CD8-positive, alpha-beta memory T cell (primary cell): ENCODE results near the gene GATA3. TPM values are rescaled to one million over a fixed set of nuclear protein-coding genes. Genes with fewer than 3 reads are reported as not detected.

Source experiments
- CTCF ChIA-PET: fragments of 350-600 bp; sonication (Branson Sonifier 250); formaldehyde crosslinking; loops from one replicate; lab custom pipeline; 2021; ENCODE audit warnings: antibody characterized with exemption; lab: Charles Lee
- POLR2A ChIA-PET: fragments of 350-600 bp; sonication (Branson Sonifier 250); formaldehyde crosslinking; loops from one replicate; lab custom pipeline; 2021; ENCODE audit warnings: antibody characterized with exemption; lab: Charles Lee
- DNase-seq, 5 donors: peaks; one replicate each; pipeline versions ENCODE4 v3.0.0 to v3.0.0-alpha.2; 2020 to 2022; ENCODE audit warnings: mixed read lengths in 1 of 5
- H3K27ac ChIP-seq: one replicate; pipeline ENCODE4 v1.7.0; 2013; ENCODE audit warnings: low read depth, mild to moderate bottlenecking, low read length, moderate library complexity
- H3K27me3 ChIP-seq: 2 replicates; pipeline ENCODE4 v1.7.0; 2013; ENCODE audit warnings: low read length, mild to moderate bottlenecking; ENCODE audit not compliant: insufficient read depth, poor library complexity, severe bottlenecking
- H3K36me3 ChIP-seq: 2 replicates; pipeline ENCODE4 v1.7.0; 2013; ENCODE audit warnings: mild to moderate bottlenecking, low read length, moderate library complexity; ENCODE audit not compliant: insufficient read depth
- H3K4me1 ChIP-seq: 2 replicates; pipeline ENCODE4 v1.7.0; 2013; ENCODE audit warnings: mild to moderate bottlenecking, low read length, moderate library complexity; ENCODE audit not compliant: insufficient read depth
- H3K4me3 ChIP-seq: 2 replicates; pipeline ENCODE4 v1.7.0; 2013; ENCODE audit warnings: mild to moderate bottlenecking, low read length
- H3K9me3 ChIP-seq: 2 replicates; pipeline ENCODE4 v1.7.0; 2013; ENCODE audit warnings: mild to moderate bottlenecking, low read length
- H3K27ac Mint-ChIP-seq, 8 donors: one replicate each; pipeline ENCODE4 v1.8.0; 2020 to 2021; ENCODE audit warnings: mixed read lengths in 8 of 8, mild to moderate bottlenecking in 6 of 8, inconsistent platforms in 3 of 8, moderate library complexity in 3 of 8
- H3K27me3 Mint-ChIP-seq, 2 donors: one replicate each; pipeline ENCODE4 v1.8.0; 2020 to 2021; ENCODE audit warnings: mixed read lengths in 2 of 2, mild to moderate bottlenecking in 1 of 2, moderate library complexity in 1 of 2
- H3K36me3 Mint-ChIP-seq, 3 donors: one replicate each; pipeline ENCODE4 v1.8.0; 2020 to 2021; ENCODE audit warnings: mixed read lengths in 3 of 3, inconsistent platforms in 1 of 3, mild to moderate bottlenecking in 1 of 3
- H3K4me1 Mint-ChIP-seq, 3 donors: one replicate each; pipeline ENCODE4 v1.8.0; 2020 to 2021; ENCODE audit warnings: mixed read lengths in 3 of 3, inconsistent platforms in 1 of 3, mild to moderate bottlenecking in 1 of 3
- H3K4me3 Mint-ChIP-seq, 7 donors: one replicate each; pipeline ENCODE4 v1.8.0; 2020 to 2021; ENCODE audit warnings: mixed read lengths in 7 of 7, mild to moderate bottlenecking in 6 of 7, moderate library complexity in 4 of 7, inconsistent platforms in 2 of 7
- H3K9me3 Mint-ChIP-seq, 5 donors: one replicate each; pipeline ENCODE4 v1.8.0; 2020 to 2022; ENCODE audit warnings: mixed read lengths in 5 of 5, mild to moderate bottlenecking in 3 of 5, moderate library complexity in 2 of 5, inconsistent platforms in 1 of 5
- polyA plus RNA-seq: library from polyadenylated mRNA; unstranded; fragments of 300-500 nt; fragmentation: Illumina TruSeq; gene quantifications from one replicate; pipeline ENCODE4 v1.2.3, GENCODE V29; 2021
- total RNA-seq, 2 experiments: library from RNA; stranded (reverse); gene quantifications; one replicate each; pipeline ENCODE4 v1.2.3, GENCODE V29; 2021

Gene GATA3
- total and polyA plus RNA-seq, 3 experiments from 2014 or later, result 48.9 to 58.6 (median 53.3) TPM

GRCh38 chr10:8112942-8113442 is 58.5 kb downstream of the GATA3 start:
- H3K36me3 Mint-ChIP-seq, result peaks cover 0 to 3% (median 0%) of the 10 kb centered on the region in 3 donors
- no peak for DNase-seq
- H3K9me3 ChIP-seq, result no peaks in the 10 kb centered on the region
- no peaks in the 10 kb centered on the region for H3K27me3 Mint-ChIP-seq
- H3K27me3 ChIP-seq, result no peaks in the 10 kb centered on the region
- H3K4me1 ChIP-seq, result no peaks in the 10 kb centered on the region
- H3K36me3 ChIP-seq, result no peaks in the 10 kb centered on the region
- CTCF ChIA-PET, result no interaction called here
- POLR2A ChIA-PET, result no interaction called here
- no peak overlapping the region for H3K27ac ChIP-seq
- H3K9me3 Mint-ChIP-seq, result no peaks in the 10 kb centered on the region
- no peak overlapping the region for H3K4me3 Mint-ChIP-seq
- H3K4me3 ChIP-seq, result no peak overlapping the region
- no peaks in the 10 kb centered on the region for H3K4me1 Mint-ChIP-seq
- H3K27ac Mint-ChIP-seq, result no peak overlapping the region

- H3K36me3 ChIP-seq, result no peaks in the 10 kb centered on the region
- ChIA-PET POLR2A (no interaction called here), CTCF (no interaction called here)
- H3K27ac Mint-ChIP-seq, result no peak overlapping the region
- H3K4me1 ChIP-seq, result no peaks in the 10 kb centered on the region
- no peaks in the 10 kb centered on the region for H3K9me3 ChIP-seq
- no peaks in the 10 kb centered on the region for H3K4me1 Mint-ChIP-seq
- H3K9me3 Mint-ChIP-seq, result no peaks in the 10 kb centered on the region
- H3K4me3 ChIP-seq, result no peak overlapping the region
- no peak overlapping the region for H3K27ac ChIP-seq
- no peak overlapping the region for H3K4me3 Mint-ChIP-seq
- DNase-seq, result no peak
- H3K36me3 Mint-ChIP-seq, result peaks cover 0 to 3% (median 0%) of the 10 kb centered on the region in 3 donors
- no peaks in the 10 kb centered on the region for H3K27me3 Mint-ChIP-seq
- H3K27me3 ChIP-seq, result no peaks in the 10 kb centered on the region
Measured at GRCh38 chr10:8113616-8114015, 59.1 kb downstream of the GATA3 start.

- DNase-seq, result no peak
- no peak overlapping the region for H3K27ac Mint-ChIP-seq
- H3K36me3 ChIP-seq, result no peaks in the 10 kb centered on the region
Measured at GRCh38 chr10:8114741-8115617, 60.5 kb downstream of the GATA3 start.

GRCh38 chr10:8115618-8115980 is 61.1 kb downstream of the GATA3 start:
- H3K27ac Mint-ChIP-seq, result no peak overlapping the region

More at GRCh38 chr10:8114741-8115617, 60.5 kb downstream of the GATA3 start:
- Mint-ChIP-seq H3K4me3 (no peak overlapping the region), H3K9me3 (no peaks in the 10 kb centered on the region), H3K27me3 (no peaks in the 10 kb centered on the region), H3K36me3 (peaks cover 0 to 1% (median 0%) of the 10 kb centered on the region in 3 donors), H3K4me1 (no peaks in the 10 kb centered on the region)
- Histone ChIP-seq H3K27ac (no peak overlapping the region), H3K27me3 (no peaks in the 10 kb centered on the region), H3K4me1 (no peaks in the 10 kb centered on the region), H3K9me3 (no peaks in the 10 kb centered on the region), H3K4me3 (no peak overlapping the region)
- POLR2A ChIA-PET, result no interaction called here
- CTCF ChIA-PET, result no interaction called here

GRCh38 chr10:8116474-8116873 is 62.0 kb downstream of the GATA3 start:
- no peak overlapping the region for H3K27ac ChIP-seq
- POLR2A ChIA-PET, result no interaction called here
- no peaks in the 10 kb centered on the region for H3K4me1 ChIP-seq
- no peaks in the 10 kb centered on the region for H3K27me3 ChIP-seq
- H3K4me3 ChIP-seq, result no peak overlapping the region
- H3K36me3 ChIP-seq, result no peaks in the 10 kb centered on the region
- H3K36me3 Mint-ChIP-seq, result peaks cover 0 to 1% (median 0%) of the 10 kb centered on the region in 3 donors
- no peak overlapping the region for H3K4me3 Mint-ChIP-seq
- no peaks in the 10 kb centered on the region for H3K27me3 Mint-ChIP-seq
- no peaks in the 10 kb centered on the region for H3K9me3 Mint-ChIP-seq
- H3K27ac Mint-ChIP-seq, result no peak overlapping the region
- no peaks in the 10 kb centered on the region for H3K9me3 ChIP-seq
- peaks cover under 1 to 2% (median 1%) of the 10 kb centered on the region in 3 donors for H3K4me1 Mint-ChIP-seq
- DNase-seq, result no peak
- CTCF ChIA-PET, result interaction anchor here (1.0 kb wide), 1 partner anchor 24 kb away, joined by 3 read pairs; no protein-coding TSS in a partner anchor

More at GRCh38 chr10:8115618-8115980, 61.1 kb downstream of the GATA3 start:
- H3K4me1 ChIP-seq, result no peaks in the 10 kb centered on the region
- no peak for DNase-seq
- POLR2A ChIA-PET, result no interaction called here
- no peaks in the 10 kb centered on the region for H3K36me3 ChIP-seq
- H3K9me3 ChIP-seq, result no peaks in the 10 kb centered on the region
- peaks cover 0 to 1% (median 0%) of the 10 kb centered on the region in 3 donors for H3K36me3 Mint-ChIP-seq
- H3K4me3 Mint-ChIP-seq, result no peak overlapping the region
- no peak overlapping the region for H3K27ac ChIP-seq
- no peaks in the 10 kb centered on the region for H3K9me3 Mint-ChIP-seq
- no peaks in the 10 kb centered on the region for H3K27me3 ChIP-seq
- H3K4me1 Mint-ChIP-seq, result no peaks in the 10 kb centered on the region
- CTCF ChIA-PET, result no interaction called here
- H3K27me3 Mint-ChIP-seq, result no peaks in the 10 kb centered on the region
- H3K4me3 ChIP-seq, result no peak overlapping the region

GRCh38 chr10:8116926-8117493 is 62.5 kb downstream of the GATA3 start:
- peaks cover 0 to 1% (median 0%) of the 10 kb centered on the region in 3 donors for H3K36me3 Mint-ChIP-seq
- H3K4me1 Mint-ChIP-seq, result peaks cover 3 to 5% (median 3%) of the 10 kb centered on the region in 3 donors
- DNase-seq, result no peak
- POLR2A ChIA-PET, result no interaction called here
- no peaks in the 10 kb centered on the region for H3K27me3 Mint-ChIP-seq
- H3K4me3 ChIP-seq, result no peak overlapping the region
- H3K4me3 Mint-ChIP-seq, result no peak overlapping the region
- CTCF ChIA-PET, result interaction anchor here (1.0 kb wide), 1 partner anchor 24 kb away, joined by 3 read pairs; no protein-coding TSS in a partner anchor
- H3K27ac Mint-ChIP-seq, result no peak overlapping the region
- H3K9me3 Mint-ChIP-seq, result no peaks in the 10 kb centered on the region
- no peak overlapping the region for H3K27ac ChIP-seq
- H3K36me3 ChIP-seq, result no peaks in the 10 kb centered on the region
- no peaks in the 10 kb centered on the region for H3K4me1 ChIP-seq
- H3K27me3 ChIP-seq, result no peaks in the 10 kb centered on the region
- H3K9me3 ChIP-seq, result no peaks in the 10 kb centered on the region

GRCh38 chr10:8121201-8121890 is 66.9 kb downstream of the GATA3 start:
- Mint-ChIP-seq H3K9me3 (no peaks in the 10 kb centered on the region), H3K27me3 (peaks cover 0 to 3% of the 10 kb centered on the region in 2 donors), H3K36me3 (no peaks in the 10 kb centered on the region), H3K4me1 (peaks cover 3 to 5% (median 3%) of the 10 kb centered on the region in 3 donors), H3K4me3 (peak overlapping the region in 3 of 7 donors; percentile 10 to 30 (median 24)), H3K27ac (peak overlapping the region in 4 of 8 donors; percentile 1 to 50 (median 20))
- Histone ChIP-seq H3K9me3 (no peaks in the 10 kb centered on the region), H3K4me1 (no peaks in the 10 kb centered on the region), H3K36me3 (no peaks in the 10 kb centered on the region), H3K4me3 (no peak overlapping the region), H3K27ac (no peak overlapping the region), H3K27me3 (no peaks in the 10 kb centered on the region)
- CTCF ChIA-PET, result no interaction called here
- POLR2A ChIA-PET, result no interaction called here
- DNase-seq, result peak in 1 of 5 donors; percentile 2
